UCSD-AML1 (cell line): ENCODE data around the gene PACS2.

Source experiments
- DNase-seq: peaks from one replicate; lab custom pipeline; 2025; ENCODE audit not compliant: unreplicated experiment; lab: John Stamatoyannopoulos, UW

The PACS2 gene

DNA sequence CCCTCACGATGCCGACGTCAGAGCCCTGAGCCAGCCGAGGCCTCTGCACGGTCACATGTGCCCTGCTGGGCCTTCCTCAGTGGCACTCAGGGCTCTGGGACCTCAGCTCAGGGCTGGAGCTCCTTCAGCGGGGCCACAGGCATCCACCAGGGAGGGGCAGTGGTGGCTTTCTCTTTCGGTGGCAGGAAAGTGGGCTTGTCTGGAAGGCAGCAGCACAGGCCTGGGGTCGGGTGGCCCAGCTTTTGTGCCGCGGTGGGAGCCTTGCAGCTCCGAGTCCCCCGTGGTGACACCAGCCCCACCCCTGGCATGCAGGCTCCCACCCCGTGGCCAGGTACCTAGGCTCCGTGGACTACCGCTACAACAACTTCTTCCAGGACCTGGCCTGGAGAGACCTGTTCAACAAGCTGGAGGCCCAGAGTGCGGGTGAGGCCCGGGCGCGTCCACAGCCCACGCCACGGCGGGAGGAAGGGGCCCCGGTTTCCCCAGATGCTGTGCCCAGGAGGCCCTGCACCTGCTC is 69.6 kb downstream of the PACS2 start:
- DNase-seq: no peak

DNA sequence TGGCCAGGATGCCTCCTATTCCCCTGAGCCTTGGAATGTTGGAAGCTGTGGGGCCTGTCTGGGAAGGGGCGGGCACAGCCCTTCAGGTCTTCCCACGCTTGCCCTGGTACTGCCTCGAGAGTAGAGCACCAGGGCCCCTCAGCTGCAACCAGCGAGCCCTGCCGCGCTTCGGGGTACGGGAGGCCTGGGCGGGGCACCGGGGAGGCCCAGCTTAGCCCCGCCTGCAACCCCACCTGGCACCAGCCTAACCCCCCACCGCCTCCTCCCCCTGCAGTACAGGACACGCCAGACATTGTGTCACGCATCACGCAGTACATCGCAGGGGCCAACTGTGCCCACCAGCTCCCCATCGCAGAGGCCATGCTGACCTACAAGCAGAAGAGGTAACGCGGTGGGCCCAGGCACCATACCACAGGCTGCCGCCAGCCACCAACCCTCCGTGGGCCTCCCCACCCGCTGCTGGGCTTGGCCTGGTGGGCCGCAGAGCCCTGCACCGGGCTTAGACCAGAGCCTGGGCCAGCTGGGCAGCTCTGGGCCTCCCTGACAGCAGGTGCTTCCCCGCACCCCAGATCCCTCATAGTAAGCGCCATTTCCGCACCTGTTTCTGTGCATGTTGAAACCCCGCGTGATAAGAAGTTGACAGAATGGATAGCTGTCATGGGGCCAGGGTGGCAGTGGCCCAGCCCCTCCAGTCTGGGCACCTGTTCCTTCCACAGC is 70.2 kb downstream of the PACS2 start:
- DNase-seq: no peak

DNA sequence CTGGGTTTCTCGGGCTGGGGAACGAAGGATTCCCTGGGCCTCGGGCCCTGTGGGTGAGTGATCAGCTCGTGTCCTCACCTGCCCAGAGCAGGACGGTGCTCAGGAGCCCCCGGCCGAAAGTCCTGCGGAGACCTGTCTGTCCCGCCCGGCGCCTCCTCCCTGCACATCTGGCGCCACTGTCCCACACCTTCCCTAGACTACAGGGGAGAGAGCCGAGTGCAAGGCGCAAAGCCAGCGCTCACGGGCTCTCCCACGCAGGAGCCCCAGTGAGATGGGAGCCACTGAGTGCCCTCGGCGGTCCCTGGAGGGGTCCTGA is 70.7 kb downstream of the PACS2 start:
- DNase-seq: no peak

DNA sequence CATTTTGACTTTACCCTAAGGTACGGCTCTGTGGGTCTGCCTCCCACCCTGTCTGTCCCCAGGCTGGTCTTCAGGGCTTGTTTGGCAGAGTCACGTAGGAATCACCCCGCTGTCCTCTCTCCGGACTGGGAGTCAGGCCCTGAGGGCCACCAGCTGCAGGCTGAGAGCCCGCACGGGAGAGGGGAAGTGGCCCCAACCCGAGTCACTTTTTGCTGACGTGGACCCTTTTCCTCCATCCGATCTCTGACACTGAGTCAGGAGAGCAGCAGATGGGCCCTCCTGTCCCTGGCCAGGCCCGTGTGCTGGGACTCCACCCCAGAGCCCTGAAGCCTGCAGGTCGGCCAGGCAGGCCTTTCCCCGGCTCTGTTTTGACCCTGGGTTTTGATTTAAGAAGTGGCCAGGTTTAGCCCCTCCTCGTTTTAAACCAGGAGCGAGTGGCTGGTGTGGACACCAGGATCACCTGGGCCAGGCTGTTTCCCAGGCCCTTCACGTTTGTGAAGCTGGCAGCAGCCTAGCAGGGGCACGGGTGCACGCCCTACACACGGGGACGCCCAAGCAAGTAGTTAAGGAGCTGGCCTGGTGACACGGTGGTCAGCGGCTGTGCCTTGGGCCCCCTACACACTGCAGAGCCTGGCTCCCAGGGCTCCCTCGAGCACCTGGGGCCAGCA is 71.3 kb downstream of the PACS2 start:
- DNase-seq: no peak

DNA sequence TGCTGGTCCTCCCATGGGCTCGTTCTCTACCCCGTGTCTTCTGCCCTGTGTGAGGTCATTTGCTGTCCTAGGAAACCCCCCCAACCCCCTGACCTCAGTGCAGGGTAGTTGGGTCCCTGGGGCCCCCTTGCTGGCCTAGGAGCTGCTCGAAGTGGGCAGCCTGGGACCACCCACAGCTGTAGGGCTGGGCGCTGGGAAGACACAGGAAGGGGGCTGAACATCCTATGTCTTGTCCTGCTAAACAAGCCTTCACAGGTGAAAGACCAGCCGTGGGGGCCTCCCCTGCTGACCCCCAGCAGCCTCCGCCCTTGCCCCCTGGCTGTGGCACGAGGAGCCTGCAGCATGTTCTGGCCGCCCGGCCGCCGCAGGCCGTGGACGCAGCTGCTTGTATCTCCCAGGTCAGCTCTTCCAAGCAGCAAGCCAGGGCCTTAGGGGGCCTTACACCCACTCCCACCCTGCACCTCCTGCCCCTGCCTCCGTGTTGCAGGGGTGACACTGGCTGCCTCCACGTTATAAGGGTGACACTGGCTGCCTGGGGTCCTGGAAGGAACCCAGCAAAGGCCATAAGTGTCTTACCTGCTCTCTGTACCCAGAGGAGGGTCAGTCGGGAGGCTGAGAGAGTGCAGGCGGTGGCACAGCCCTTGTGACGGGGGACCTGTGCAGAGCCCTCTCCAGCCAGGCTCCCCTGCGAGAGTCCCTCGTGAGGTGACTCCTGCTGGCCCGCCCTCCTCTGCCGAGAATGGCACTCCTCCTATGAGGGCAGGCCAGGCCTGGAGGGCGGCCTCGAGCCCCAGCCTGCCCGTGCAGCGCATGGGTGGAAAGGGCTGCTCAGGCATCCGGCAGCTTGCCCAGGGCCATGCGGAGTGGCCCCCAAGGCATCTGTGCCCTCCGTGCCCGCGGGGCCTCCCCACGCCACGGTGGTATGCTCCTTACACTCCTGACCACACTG is 72.3 kb downstream of the PACS2 start:
- no peak for DNase-seq

DNA sequence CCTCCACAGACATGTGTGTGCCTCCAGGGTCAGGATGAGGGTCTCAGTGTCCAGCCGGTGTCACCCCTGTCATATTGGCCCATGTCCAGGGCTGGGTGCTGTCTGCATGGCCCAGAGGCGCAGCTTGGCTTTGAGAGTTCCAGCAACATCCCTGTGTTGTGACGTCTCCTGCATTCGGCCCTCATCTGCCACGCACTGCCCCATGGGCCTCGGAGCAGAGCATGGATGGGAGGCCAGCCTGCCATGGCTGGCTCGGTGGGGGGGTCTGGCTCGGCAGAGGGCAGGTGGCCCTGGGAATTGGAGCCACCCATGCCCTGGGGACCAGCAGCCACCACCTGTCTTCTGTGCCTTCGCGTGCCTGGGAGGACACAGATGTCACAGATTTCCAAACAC is 73.0 kb downstream of the PACS2 start:
- DNase-seq: no peak

DNA sequence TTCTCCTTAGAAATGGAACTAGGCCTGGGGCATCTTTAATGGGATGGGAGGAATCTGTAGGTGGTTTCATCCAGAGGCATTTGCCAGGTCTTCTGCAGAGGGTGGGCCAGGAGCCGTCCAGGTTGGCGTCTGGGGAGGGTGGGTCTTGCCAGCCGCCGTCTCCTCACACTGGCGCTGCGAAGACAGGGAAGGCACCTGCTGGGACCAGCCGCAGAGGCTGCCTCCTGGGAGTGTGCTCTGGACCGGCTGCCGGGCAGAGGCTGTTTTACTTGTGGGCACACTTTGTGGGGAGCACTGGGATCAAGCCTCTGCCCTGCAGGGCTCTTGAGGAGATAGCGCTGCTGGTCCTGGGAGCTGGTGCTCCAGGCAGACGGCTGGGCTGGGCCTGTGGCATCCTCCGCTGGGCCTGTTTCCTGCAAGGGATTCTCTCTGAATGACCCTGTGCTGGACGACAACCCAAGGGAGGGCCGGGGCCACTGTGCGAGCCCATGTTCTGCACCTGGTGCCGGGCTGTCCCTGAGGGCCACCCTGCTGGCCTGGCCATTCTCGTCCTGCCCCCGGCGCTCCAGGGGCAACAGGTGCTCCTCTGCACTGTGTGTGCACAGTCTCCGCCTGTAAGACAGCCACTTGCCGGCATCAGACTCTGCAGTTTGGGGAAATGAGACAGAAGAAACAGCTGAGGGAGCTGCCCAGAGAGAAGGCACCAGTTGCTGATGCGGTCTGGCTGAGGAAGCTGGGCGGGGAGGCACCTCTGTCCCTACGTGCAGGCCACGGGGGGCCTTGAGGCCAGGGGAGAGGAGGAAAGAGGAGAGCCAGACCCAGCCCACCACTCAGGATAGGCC is 73.8 kb downstream of the PACS2 start:
- no peak for DNase-seq

DNA sequence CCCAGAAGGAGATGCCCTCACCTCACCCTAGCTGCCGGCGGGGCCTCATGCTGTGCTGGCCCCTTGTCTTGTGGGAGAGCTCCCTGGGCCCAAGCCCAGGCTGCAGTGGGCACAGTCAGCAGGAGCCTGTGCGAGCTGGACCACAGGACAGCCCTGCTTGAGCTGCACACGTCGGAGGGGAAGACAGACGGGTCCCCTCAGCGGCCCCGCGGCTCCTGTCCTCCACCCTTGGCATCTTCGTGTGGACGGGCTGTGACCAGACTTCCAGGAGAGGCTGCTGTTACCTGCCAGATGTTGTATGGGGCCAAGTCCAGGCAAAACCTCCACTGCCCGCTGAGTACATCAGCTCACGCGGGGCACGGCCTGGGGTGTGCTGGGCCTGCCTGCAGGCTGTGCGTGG is 74.4 kb downstream of the PACS2 start:
- DNase-seq: no peak

DNA sequence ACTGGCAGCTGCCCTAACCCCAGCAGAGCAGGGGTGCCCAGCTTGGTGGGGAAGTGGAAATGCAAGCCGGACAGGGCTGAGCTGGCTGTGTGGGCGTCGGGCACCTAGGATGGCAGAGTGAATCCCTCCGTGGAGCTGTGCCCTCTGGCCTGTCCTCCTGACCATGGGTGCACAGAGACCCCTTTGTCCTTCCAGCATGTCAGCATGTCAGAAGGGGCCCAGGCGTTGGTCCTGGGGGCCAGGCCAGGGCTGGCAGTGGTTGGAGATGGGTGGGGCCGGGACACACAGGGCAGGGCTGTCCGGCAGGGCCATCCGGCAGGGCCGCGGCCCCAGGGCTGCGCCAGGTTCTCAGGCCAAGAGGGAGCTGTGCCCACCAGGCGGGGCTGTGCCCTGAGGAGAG is 75.0 kb downstream of the PACS2 start:
- DNase-seq: no peak

DNA sequence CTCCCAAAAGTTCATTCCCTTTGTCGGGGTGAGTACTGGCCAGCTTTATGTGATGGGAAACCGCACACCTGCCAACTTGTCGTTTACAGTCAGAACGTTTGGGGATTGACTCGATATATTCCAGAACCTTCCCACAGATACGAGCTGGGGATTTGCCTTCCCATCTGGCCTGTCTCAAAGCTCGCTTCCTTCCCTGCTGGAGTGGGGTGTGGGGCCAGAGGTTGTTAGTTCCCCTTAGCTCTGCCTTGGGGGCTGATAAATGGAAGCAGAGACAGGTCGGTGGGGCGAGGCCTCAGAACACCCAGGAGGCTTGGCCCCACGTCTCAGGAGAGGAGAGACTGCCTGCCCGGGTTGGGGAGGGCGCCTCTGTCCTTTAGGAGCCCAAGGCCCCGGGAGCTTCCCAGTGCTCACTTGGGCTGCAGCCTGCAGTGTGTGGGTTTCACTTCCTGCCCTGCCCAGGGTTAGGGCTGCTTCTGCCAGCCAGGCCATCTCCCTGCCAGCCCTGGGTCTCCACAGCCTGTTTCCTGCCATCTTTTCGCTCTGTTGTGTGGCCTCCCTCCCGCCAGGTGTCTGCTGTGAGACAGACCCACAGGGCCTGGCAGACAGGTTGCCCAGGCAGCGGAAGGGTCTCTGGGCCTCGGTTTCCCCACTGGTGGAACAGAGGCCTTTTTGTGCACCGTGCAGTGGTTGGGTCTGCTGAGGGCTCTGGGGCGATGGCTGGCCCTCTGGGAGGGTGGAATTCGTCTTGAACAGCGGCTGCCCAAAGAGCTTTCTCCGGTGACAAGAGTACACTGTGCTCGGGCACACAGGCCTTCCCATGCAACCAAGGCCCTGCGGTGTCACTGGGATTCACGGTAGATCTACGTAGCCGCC is 75.7 kb downstream of the PACS2 start:
- peak; percentile 69 for DNase-seq

DNA sequence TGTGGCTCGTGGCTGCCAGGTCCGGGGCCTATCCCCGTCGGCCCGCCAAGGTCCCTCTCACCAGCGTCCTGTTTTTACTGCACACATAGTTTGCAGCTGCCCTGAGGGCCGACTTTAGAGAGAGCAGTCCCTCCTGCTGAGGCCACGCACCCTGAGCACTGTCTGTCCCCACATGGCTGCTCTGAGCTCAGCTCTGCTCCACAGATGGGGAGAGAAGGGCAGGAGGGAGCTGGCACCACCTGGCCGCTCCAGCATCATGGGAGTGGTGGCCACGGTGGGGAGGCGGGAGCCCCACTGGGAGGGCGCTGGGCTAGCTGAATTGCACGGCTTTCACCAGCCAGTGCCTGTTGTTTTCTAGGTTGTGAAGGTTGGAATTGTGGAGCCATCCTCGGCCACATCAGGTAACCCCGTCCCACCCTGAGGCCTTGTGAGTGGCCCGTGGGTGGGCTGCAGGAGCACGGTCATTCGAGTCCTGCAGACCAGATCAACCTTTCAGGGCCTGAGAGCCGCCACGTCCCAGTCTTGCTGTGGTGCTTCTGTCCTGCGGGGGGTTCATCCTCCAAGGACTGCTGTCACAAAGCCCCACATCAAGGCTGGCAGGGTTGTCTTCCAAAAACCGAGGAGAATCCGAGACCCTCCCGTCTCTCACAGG is 76.4 kb downstream of the PACS2 start:
- DNase-seq: no peak

DNA sequence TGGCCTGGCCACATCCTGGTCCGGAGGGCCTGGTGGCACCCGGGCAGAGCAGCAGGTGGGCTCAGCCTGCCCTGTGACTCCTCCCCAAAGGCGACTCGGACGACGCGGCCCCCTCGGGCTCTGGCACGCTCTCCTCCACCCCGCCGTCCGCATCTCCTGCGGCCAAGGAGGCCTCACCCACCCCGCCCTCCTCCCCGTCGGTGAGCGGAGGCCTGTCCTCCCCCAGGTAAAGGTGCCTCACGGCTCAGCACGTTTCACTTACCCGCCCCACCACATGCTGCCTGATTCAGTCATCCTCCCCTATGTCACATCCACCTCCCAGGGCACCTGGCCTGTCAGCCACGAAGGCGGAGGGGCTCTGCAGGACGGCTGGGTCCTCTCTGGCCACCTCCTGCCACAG is 77.0 kb downstream of the PACS2 start:
- no peak for DNase-seq

DNA sequence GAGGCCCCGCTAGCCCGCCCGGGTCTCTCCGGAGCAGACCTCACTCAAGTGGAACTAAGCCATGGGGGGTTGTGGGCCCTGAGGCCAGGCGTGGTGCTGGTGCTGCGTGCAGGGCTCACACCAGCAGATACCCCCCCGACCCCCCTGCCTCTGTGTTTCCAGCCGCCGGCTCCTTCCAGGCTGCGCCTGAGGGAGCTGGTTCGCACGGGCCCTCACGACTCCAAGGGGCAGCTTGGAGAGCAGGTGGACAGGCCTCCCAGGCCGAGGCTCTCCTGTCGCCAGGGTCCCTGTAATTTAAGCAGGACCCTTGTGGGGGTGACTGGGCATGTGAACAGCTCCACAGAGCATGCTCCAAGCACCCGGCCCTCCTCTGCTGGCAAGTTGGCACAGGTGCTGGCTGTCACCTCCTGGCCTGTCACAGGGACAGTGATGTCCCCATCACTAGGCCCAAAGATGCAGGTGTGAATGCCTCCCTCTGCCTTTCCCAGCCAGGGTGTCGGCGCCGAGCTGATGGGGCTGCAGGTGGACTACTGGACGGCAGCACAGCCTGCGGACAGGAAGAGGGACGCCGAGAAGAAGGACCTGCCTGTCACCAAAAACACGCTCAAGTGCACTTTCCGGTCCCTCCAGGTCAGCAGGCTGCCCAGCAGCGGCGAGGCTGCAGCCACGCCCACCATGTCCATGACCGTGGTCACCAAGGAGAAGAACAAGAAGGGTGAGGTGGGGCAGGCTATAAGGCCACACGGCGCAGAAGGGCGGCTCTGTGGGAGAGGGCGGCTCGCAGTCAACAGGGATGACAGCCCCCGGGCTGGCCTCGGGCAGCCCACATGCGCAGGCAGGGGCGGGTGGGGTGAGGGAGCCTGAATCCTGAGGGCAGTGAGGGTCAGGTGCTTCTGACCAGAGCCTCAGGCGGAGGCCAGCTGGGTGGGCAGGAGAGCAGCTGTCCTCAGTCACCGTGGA is 77.9 kb downstream of the PACS2 start:
- no peak for DNase-seq

DNA sequence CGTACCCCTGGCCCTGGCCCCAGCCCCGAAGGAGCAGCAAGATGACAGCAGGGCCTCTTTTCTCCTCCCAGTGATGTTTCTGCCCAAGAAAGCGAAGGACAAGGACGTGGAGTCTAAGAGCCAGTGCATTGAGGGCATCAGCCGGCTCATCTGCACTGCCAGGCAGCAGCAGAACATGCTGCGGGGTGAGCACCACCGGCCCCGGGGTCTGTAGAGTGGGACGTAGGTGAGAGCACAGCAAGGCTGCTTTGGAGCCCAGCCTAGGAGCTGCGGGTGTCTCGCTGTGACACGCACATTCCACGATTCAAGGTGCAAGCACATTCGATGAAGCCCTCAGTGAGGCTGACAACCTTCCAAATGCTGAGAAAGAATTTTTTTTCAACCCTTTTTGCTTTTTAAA is 78.6 kb downstream of the PACS2 start:
- DNase-seq: no peak

DNA sequence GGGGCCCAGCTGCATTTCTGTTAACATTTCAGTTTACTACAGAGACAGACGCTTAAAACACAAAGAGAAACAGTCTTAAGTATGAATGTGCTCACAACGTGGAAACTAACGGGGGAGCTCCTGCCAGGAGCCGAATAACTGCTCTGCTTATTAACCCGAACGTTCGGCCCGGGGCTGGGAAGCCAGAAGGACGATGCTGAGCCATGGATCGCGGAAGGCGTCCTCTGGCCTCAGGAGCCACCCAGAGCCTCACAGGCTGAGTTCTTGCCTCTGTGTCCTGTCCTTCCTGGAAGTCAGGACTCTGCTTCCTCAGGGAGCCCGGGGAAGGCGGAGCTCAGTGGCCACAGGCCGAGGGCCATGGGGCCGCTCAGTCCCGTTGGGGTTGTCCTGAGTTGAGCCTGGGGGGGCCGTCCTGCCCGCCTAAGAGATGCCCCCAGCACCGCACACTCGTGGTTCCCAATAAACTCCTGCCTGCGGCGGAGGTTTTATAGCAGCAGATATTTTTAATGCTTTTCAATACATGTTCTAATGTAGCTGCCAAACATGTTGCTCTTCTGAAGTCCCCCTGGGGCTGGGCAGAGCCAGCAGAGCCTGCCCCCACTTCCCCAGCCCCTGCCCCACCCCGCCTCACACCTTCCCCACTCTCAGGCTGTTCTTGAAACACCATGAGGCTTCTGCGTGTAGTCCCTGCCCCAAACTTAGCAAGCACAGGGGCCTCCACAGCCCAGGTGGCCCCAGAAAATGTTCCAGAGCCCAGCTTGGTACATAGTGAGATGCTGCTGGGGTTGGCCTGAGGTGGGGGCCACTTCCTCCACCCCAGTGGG is 80.4 kb downstream of the PACS2 start:
- DNase-seq: no peak

DNA sequence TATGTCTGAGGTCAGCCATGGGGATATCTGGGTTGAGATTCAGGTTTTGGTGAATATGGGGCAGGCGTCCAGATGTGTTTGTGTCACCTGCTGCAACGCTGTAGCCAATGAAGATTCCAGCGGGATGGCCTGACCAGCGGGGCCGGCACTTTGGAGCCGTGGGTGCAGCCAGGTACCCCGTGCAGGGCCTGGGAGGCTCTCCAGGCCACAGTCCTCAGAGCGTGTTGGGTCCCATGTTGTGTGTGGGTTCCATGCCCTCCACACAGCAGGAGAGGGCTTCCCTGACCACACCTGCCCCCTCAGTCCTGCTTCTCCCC is 80.9 kb downstream of the PACS2 start:
- DNase-seq: no peak

DNA sequence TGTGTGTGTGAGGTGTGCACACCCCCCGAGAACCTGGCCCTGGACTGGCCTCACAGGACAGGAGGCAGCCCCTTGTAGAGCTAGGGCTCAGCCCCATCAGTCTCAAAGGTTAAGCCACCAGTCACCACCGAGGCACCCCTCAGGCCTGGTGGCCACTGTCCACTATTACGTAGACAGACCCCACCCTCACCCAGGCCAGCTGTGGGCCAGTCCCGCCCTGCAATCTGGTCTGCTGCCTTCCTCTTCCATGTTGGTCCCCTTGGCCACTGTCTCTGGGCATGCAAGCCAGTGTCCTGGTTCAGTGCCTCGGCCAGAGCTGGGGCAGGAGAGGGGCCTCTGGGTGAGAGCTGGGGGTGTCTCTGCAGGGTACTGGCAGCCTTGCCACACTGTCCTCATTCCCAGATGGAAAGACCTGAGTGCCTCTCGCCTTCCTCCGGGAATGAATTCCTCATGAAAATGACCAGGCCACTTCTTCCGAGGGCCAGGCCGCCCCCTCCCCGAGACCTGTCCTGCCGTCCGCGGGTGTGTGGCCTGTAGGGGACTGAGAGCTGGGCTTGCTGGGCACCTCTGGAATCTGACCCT is 82.9 kb downstream of the PACS2 start:
- peak; percentile 48 for DNase-seq
